Measurements from ENCODE around the gene NAV1.

GRCh38 chr1:201563406-201563780 is 24.5 kb downstream of the NAV1 start:
- no peak for TF ChIP-seq POLR2A (IDR thresholded peaks at IDR 0.05; ENCODE audit: low read depth, low read length)
- no peak for TF ChIP-seq POLR2AphosphoS5 (IDR thresholded peaks at IDR 0.05; ENCODE audit: low read depth, low read length)

Measured in GM12891 (cell line).